Left ventricle myocardium inferior (tissue), 1 donor: ENCODE data around the gene APOO. TPM values are rescaled to one million over a fixed set of nuclear protein-coding genes. Genes with fewer than 3 reads are reported as not detected.

ENCODE experiments used
- DNase-seq: peaks from one replicate; pipeline ENCODE4 v3.0.0-alpha.2; 2020
- H3K27ac ChIP-seq: fragments of 200-600 bp; replicated peaks from 2 replicates; pipeline ENCODE4 v1.8.0; 2021
- H3K27me3 ChIP-seq: fragments of 200-600 bp; 2 replicates; pipeline ENCODE4 v1.8.0; 2021; ENCODE audit warnings: low read depth
- H3K36me3 ChIP-seq: fragments of 200-600 bp; 2 replicates; pipeline ENCODE4 v1.8.0; 2021
- H3K4me1 ChIP-seq: fragments of 200-600 bp; 2 replicates; pipeline ENCODE4 v1.8.0; 2021
- H3K4me3 ChIP-seq: fragments of 200-600 bp; 2 replicates; pipeline ENCODE4 v1.8.0; 2021; ENCODE audit warnings: mild to moderate bottlenecking, moderate library complexity
- H3K9me3 ChIP-seq: fragments of 200-600 bp; replicated peaks from 2 replicates; pipeline ENCODE4 v1.8.0; 2021
- CTCF ChIP-seq: fragments of 200-600 bp; IDR thresholded peaks from 2 replicates; pipeline ENCODE4 v1.8.0; 2021; ENCODE audit warnings: antibody characterized with exemption, mild to moderate bottlenecking, borderline replicate concordance
- intact Hi-C: fragments of 100-400 bp; cut with micrococcal nuclease; formaldehyde crosslinking; loops from one replicate; pipeline ENCODE4 v1.11.0; 2022
- long read RNA-seq: library from polyadenylated mRNA; unstranded; transcript quantifications from one replicate; pipeline ENCODE4 v2.0.0, GENCODE V29; 2021
- total RNA-seq: library from RNA; stranded (reverse); fragmentation: NEBNext Ultra II Directional; extraction: Animal tissue kit (Norgen Biotek cat#: 25700); gene quantifications from one replicate; pipeline ENCODE4 v1.2.1, GENCODE V29; 2021
- donor health status: DM: no; HTN: yes; CAD: no; lungs with severe emphysema.

Gene APOO
- total RNA-seq, result 102 TPM
- long read RNA-seq, transcript APOO-201 (9 exons, 1,118 nt), result major isoform, 32 of 61 reads
- long read RNA-seq, partial matches to known transcripts, result 0 of 61 reads
- long read RNA-seq, other reads (novel, unspliced or antisense), result 29 of 61 reads

DNA sequence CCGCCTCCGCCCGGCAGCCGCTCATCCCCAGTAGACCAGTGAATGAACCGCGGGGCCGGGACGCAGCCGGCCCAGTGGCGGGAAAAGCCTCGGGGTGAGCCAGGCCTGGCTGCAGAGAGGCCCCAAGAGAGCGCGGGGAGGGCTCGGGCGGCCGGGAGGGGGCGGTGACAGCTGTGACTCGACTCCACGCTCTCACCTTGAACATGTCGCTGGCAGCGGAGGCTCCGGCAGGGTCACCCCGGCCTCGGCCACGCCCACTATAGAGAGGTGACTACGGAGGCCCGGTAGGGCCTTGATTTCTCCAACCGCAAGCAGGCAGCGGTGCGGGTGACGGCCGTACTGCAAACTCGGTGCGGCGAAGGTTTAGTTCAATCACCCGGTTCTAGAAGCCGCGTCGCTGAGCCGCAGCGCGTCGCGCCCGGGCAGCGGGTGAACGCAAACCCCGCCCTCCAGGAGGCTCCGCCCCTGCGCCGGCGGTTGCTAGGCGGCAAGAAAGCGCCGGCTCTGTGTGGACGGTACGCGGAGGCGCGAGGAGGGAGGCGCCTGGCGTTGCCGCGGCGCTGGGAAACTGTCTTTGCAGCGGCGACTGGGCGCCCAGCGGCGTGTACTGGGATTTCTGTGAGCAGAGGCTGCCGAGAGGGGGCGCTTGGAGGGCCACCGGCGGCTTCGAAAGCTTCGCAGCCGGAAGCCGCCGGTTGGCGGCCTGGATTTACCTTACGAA lies at the start of gene APOO, which contains the start of gene CXorf58:
Gene APOO (minus strand): TSS at position 441 of the 721 bp plus-strand sequence. CDS start 236 bp downstream, at position 205.
Gene CXorf58 (plus strand): TSS at position 509 of the 721 bp plus-strand sequence. CDS start 2,297 bp downstream, outside the sequence.
- Histone ChIP-seq H3K27me3 (no peaks in the 10 kb centered on the region), H3K9me3 (no peaks in the 10 kb centered on the region), H3K4me1 (peaks cover 16% of the 10 kb centered on the region), H3K27ac (peak within 1 kb of the TSS; percentile 92), H3K4me3 (peak within 1 kb of the TSS; percentile 75), H3K36me3 (no peaks in the 10 kb centered on the region)
- DNase-seq, result peak; percentile 90
- intact Hi-C loops, result loop anchor here (10.0 kb wide), 2 partner anchors 153 to 213 kb away; no protein-coding TSS in a partner anchor
- TF ChIP-seq CTCF, result peak; percentile 83

DNA sequence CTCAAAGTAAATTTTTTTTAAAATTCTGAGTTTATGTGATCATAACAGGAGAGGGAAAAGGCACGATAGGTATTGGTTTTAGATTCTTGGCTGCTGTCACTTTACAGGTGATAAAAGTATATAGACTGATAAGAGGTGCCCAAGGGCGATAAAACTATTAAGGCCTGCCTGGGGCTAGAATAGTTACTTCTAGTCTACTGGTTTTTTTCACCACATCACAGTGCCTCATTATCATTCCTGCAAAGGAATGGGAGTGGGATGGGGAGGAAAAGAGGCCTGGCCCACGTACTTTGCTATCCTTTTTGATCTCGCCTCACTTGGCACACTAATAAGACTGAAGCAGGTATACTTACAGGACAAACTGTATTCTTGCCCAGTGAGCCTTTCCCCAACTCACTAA lies 46.7 kb upstream of the APOO start:
- intact Hi-C loops, result no loop called here
- Histone ChIP-seq H3K4me1 (no peaks in the 10 kb centered on the region), H3K4me3 (no peak overlapping the region), H3K27ac (no peak overlapping the region), H3K9me3 (no peaks in the 10 kb centered on the region), H3K27me3 (no peaks in the 10 kb centered on the region), H3K36me3 (no peaks in the 10 kb centered on the region)
- no peak for TF ChIP-seq CTCF
- DNase-seq, result no peak

- H3K27ac ChIP-seq, result no peak overlapping the region
- intact Hi-C loops, result no loop called here
- TF ChIP-seq CTCF, result no peak
Measured at GRCh38 chrX:23953908-23954269, 46.2 kb upstream of the APOO start.

DNA sequence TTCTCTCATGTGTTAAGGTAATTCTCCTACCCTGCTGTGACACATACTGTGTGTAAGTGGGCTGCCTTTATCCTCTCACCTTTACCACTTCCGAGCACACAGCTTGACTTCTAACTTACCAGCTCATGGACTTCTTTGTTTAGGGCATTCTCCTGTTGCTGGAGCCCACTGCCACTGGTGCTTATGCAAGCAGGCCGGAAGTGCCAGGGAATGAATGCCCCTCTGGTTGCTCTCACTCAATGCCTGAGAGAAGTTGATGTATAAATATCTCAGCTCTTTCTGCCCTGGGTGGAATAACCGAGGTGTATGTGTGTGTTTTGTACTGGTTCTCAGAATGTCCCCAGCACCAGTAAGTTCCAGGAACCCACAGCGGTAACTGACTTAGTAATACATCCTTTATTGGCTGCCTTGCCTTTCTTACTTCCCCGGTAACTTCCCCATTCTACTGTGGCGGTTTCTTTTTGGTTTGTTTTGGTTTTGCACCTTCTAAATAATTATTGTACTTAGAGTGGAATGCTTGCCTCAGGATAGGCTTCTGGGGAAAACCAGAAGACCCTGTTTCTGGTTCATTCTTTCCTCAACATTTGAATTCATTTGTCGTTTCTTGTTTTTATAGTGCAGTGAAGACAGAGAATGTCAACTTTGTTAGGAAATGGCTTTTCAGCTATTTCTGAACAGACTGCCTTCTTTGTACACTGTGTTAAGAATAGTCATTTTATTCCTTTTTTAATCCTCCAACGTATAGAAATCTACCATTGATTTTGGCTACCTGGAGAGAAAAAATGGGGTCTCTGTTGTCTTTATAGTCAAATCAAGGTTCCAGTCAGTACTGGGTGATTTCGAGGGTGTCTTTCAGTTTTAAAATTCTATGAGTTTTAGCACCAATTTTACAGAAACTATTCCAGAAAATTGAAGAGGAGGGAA lies 45.5 kb upstream of the APOO start:
- no peak for DNase-seq
- no peaks in the 10 kb centered on the region for H3K27me3 ChIP-seq
- no peak for TF ChIP-seq CTCF
- H3K9me3 ChIP-seq, result no peaks in the 10 kb centered on the region
- intact Hi-C loops, result no loop called here
- H3K4me3 ChIP-seq, result no peak overlapping the region
- no peak overlapping the region for H3K27ac ChIP-seq
- no peaks in the 10 kb centered on the region for H3K36me3 ChIP-seq
- no peaks in the 10 kb centered on the region for H3K4me1 ChIP-seq

More at GRCh38 chrX:23953908-23954269, 46.2 kb upstream of the APOO start:
- Histone ChIP-seq H3K36me3 (no peaks in the 10 kb centered on the region), H3K9me3 (no peaks in the 10 kb centered on the region), H3K4me1 (no peaks in the 10 kb centered on the region), H3K27me3 (no peaks in the 10 kb centered on the region), H3K4me3 (no peak overlapping the region)
- no peak for DNase-seq

DNA sequence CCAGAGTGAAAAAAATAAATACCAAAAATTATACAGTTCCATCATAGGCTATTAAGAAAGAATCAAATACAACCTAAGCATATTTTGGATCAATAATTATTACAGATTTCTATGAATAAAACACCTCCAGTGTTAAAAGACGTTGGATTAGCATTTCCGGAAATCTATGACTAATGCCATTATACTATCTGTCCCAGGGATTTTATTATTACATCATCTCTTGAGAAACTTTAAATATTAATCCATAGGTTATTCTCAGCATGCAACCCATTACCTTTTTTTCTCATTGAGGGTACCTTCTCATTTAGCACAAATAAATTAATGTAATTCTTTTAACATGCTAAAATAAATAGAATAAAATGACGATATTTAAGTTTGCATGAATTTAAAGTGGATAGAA lies 44.7 kb upstream of the APOO start:
- intact Hi-C loops, result no loop called here
- H3K4me1 ChIP-seq, result no peaks in the 10 kb centered on the region
- no peak for DNase-seq
- H3K9me3 ChIP-seq, result no peaks in the 10 kb centered on the region
- H3K27ac ChIP-seq, result no peak overlapping the region
- TF ChIP-seq CTCF, result no peak
- no peaks in the 10 kb centered on the region for H3K36me3 ChIP-seq
- H3K4me3 ChIP-seq, result no peak overlapping the region
- no peaks in the 10 kb centered on the region for H3K27me3 ChIP-seq
